ENCODE measurements around the gene ADGRA1. TPM values are rescaled to one million over a fixed set of nuclear protein-coding genes. Genes with fewer than 3 reads are reported as not detected.

Gene ADGRA1
- total and polyA plus RNA-seq, 10 of the 15 experiments (the other 5 are each of a cell fraction or from before 2014, with no cell fraction given) = not detected

DNA sequence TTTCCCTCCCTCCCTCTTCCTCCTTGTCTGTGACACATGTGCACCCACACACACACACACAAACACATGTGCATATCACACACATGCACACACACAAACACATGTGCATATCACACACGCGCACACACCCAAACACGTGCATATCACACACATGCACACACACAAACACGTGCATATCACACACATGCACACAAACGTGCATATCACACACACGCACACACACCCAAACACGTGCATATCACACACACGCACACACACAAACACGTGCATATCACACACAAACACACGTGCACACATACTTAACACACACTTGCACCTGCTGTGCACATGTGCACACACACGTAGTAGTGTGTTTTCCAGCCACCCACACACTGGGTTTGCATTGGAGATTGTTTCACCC, 42.9 kb downstream of the ADGRA1 start:
- Histone ChIP-seq H3K27me3 (replicated peaks in 1 of 2; ENCODE audit: control insufficient read depth in 2 of 2, insufficient read depth in 2 of 2, low read length in 1 of 2) (no peaks in the 10 kb centered on the region), H3K9me3 (replicated peaks; ENCODE audit: control insufficient read depth, insufficient read depth, low read length) (no peaks in the 10 kb centered on the region; the same call in 2 of the 3 replicates), H3K36me3 (ENCODE audit: control insufficient read depth in 2 of 2, insufficient read depth in 2 of 2, low read length in 1 of 2) (no peaks in the 10 kb centered on the region), H2AFZ (ENCODE audit: control insufficient read depth, low read depth, low read length) (no peak overlapping the region), H3K79me2 (ENCODE audit: control insufficient read depth, insufficient read depth, low read length) (no peaks in the 10 kb centered on the region), H3K4me3 (no peak overlapping the region), H4K20me1 (ENCODE audit: control insufficient read depth, insufficient read depth) (no peaks in the 10 kb centered on the region), H3K4me1 (ENCODE audit: control insufficient read depth, insufficient read depth, low read length) (no peaks in the 10 kb centered on the region), H3K9ac (ENCODE audit: control insufficient read depth, insufficient read depth, low read length) (no peak overlapping the region), H3K27ac (ENCODE audit: control insufficient read depth, insufficient read depth) (no peak overlapping the region), H3K4me2 (ENCODE audit: control insufficient read depth, insufficient read depth) (no peak overlapping the region)
- ChIA-PET POLR2A (no interaction called here), SMC1A (ENCODE audit: uncharacterized antibody, unreplicated experiment) (no interaction called here), CTCF (no interaction called here), RAD21 (ENCODE audit: unreplicated experiment) (no interaction called here)
- in situ Hi-C loops (cut with MboI) = no loop called here
- intact Hi-C loops (cut with micrococcal nuclease; ENCODE audit: unreplicated experiment) = no loop called here
- no peak for DNase-seq (ENCODE audit: low read depth, low spot score)
- FAIRE-seq = no peak
- TF ChIP-seq CBX5 (IDR thresholded peaks at IDR 0.05; ENCODE audit: low read depth) (no peak), PML (IDR thresholded peaks at IDR 0.05; ENCODE audit: low read length) (no peak), YBX1 (IDR thresholded peaks at IDR 0.05) (no peak), MXI1 (IDR thresholded peaks at IDR 0.05; ENCODE audit: low read depth, low read length) (no peak), RCOR1 (conservative IDR thresholded peaks at IDR 0.05; ENCODE audit: low read depth, low read length) (no peak)
- TF ChIP-seq, protein P1, sequence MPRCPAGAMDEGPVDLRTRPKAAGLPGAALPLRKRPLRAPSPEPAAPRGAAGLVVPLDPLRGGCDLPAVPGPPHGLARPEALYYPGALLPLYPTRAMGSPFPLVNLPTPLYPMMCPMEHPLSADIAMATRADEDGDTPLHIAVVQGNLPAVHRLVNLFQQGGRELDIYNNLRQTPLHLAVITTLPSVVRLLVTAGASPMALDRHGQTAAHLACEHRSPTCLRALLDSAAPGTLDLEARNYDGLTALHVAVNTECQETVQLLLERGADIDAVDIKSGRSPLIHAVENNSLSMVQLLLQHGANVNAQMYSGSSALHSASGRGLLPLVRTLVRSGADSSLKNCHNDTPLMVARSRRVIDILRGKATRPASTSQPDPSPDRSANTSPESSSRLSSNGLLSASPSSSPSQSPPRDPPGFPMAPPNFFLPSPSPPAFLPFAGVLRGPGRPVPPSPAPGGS (IDR thresholded peaks at IDR 0.05; ENCODE audit: borderline replicate concordance, insufficient read depth, low read depth, low read length, poor library complexity, severe bottlenecking) = peak; percentile 54
- whole genome bisulfite sequencing (ENCODE audit: insufficient coverage, insufficient replicate concordance, low lambda C conversion rate, missing lambda C conversion rate) = 53% methylated on average over 11 of the region's 11 CpGs
- BruUV-seq (replicated peaks) = no TSS peak
- ATAC-seq = no peak

DNA sequence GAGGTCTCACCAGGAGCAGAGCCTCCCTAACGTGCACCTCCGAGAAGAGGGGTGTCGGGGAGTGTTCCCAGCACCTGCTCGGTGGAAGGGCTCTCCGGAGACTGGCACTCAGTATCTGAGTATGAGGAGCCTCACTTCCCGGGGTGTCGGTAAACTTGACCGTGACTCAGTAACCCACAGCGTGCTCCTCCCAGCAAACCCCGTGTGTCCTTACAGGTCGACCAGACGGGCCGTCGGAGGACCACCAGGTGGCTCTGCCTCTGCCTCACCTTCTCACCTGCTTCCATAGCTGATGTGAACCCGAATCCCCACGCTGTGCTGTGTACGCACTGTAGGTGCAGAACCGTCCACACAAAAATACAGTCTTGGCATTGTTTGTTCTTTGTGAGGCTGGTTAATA, 43.3 kb downstream of the ADGRA1 start:
- DNase-seq (ENCODE audit: low read depth, low spot score) (no peak), ATAC-seq (no peak), FAIRE-seq (no peak)
- POLR2A ChIA-PET = no interaction called here
- H4K20me1 ChIP-seq (ENCODE audit: control insufficient read depth, insufficient read depth) = no peaks in the 10 kb centered on the region
- in situ Hi-C loops (cut with MboI) (no loop called here), intact Hi-C loops (cut with micrococcal nuclease; ENCODE audit: unreplicated experiment) (no loop called here)
- H3K4me2 ChIP-seq (ENCODE audit: control insufficient read depth, insufficient read depth) = no peak overlapping the region
- no peaks in the 10 kb centered on the region for H3K79me2 ChIP-seq (ENCODE audit: control insufficient read depth, insufficient read depth, low read length)
- no peaks in the 10 kb centered on the region; the same call in 2 of the 3 replicates for H3K9me3 ChIP-seq (replicated peaks; ENCODE audit: control insufficient read depth, insufficient read depth, low read length)
- SMC1A ChIA-PET (ENCODE audit: uncharacterized antibody, unreplicated experiment) = no interaction called here
- H3K9ac ChIP-seq (ENCODE audit: control insufficient read depth, insufficient read depth, low read length) = no peak overlapping the region
- RAD21 ChIA-PET (ENCODE audit: unreplicated experiment) = no interaction called here
- H3K27ac ChIP-seq (ENCODE audit: control insufficient read depth, insufficient read depth) = no peak overlapping the region
- H3K4me1 ChIP-seq (ENCODE audit: control insufficient read depth, insufficient read depth, low read length) = no peaks in the 10 kb centered on the region
- no peaks in the 10 kb centered on the region for H3K27me3 ChIP-seq (replicated peaks in 1 of 2; ENCODE audit: control insufficient read depth in 2 of 2, insufficient read depth in 2 of 2, low read length in 1 of 2)
- no peaks in the 10 kb centered on the region for H3K36me3 ChIP-seq (ENCODE audit: control insufficient read depth in 2 of 2, insufficient read depth in 2 of 2, low read length in 1 of 2)
- H2AFZ ChIP-seq (ENCODE audit: control insufficient read depth, low read depth, low read length) = no peak overlapping the region
- no peak overlapping the region for H3K4me3 ChIP-seq
- 61% methylated on average over 18 of the region's 18 CpGs for WGBS (ENCODE audit: insufficient coverage, insufficient replicate concordance, low lambda C conversion rate, missing lambda C conversion rate)
- no TSS peak for BruUV-seq (replicated peaks)
- CTCF ChIA-PET = no interaction called here
- TF ChIP-seq ZNF207 (IDR thresholded peaks at IDR 0.05; ENCODE audit: borderline replicate concordance) (no peak), IRF4 (IDR thresholded peaks at IDR 0.05; ENCODE audit: low read depth, low read length) (no peak), MYC (IDR thresholded peaks at IDR 0.05; ENCODE audit: insufficient read depth, insufficient read length, insufficient replicate concordance, low read length, severe bottlenecking) (no peak), TCF3 (IDR thresholded peaks at IDR 0.05; ENCODE audit: borderline replicate concordance, insufficient read depth, low read depth, low read length) (no peak), EGR1 (IDR thresholded peaks at IDR 0.05; ENCODE audit: borderline replicate concordance in 1 of 2, low read depth in 2 of 2, low read length in 2 of 2) (no peak)
- TF ChIP-seq, protein P2, sequence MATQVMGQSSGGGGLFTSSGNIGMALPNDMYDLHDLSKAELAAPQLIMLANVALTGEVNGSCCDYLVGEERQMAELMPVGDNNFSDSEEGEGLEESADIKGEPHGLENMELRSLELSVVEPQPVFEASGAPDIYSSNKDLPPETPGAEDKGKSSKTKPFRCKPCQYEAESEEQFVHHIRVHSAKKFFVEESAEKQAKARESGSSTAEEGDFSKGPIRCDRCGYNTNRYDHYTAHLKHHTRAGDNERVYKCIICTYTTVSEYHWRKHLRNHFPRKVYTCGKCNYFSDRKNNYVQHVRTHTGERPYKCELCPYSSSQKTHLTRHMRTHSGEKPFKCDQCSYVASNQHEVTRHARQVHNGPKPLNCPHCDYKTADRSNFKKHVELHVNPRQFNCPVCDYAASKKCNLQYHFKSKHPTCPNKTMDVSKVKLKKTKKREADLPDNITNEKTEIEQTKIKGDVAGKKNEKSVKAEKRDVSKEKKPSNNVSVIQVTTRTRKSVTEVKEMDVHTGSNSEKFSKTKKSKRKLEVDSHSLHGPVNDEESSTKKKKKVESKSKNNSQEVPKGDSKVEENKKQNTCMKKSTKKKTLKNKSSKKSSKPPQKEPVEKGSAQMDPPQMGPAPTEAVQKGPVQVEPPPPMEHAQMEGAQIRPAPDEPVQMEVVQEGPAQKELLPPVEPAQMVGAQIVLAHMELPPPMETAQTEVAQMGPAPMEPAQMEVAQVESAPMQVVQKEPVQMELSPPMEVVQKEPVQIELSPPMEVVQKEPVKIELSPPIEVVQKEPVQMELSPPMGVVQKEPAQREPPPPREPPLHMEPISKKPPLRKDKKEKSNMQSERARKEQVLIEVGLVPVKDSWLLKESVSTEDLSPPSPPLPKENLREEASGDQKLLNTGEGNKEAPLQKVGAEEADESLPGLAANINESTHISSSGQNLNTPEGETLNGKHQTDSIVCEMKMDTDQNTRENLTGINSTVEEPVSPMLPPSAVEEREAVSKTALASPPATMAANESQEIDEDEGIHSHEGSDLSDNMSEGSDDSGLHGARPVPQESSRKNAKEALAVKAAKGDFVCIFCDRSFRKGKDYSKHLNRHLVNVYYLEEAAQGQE (IDR thresholded peaks at IDR 0.05; ENCODE audit: low read depth, low read length) = no peak
